Measurements from ENCODE around the gene KLHL6.
"Not testable (repeated sequence)": the region's sequence is repeated elsewhere in the genome, so short reads cannot be mapped to it uniquely, and the experiment has no call there.

Gene KLHL6

DNA sequence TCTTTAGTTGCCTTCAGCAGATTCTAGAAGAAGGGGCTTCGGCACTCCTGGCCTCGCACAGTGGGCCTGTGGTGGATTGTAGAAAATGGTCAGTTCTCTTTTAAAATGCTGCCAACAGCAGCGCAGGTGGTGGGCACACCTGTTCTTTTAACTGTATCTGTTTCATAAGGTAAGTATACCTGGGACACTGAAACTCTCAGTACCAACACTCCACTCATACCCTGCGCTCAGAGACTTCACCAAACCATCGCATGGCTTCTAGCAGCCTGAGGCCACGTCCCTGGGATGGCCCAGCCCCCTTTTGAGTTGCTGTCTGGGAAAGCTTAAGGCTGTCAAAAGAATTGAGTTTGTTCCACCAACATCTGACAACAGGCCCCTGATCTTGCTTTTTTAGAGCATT is 70.4 kb downstream of the KLHL6 start:
- DNase-seq (ENCODE audit: low spot score): no peak

DNA sequence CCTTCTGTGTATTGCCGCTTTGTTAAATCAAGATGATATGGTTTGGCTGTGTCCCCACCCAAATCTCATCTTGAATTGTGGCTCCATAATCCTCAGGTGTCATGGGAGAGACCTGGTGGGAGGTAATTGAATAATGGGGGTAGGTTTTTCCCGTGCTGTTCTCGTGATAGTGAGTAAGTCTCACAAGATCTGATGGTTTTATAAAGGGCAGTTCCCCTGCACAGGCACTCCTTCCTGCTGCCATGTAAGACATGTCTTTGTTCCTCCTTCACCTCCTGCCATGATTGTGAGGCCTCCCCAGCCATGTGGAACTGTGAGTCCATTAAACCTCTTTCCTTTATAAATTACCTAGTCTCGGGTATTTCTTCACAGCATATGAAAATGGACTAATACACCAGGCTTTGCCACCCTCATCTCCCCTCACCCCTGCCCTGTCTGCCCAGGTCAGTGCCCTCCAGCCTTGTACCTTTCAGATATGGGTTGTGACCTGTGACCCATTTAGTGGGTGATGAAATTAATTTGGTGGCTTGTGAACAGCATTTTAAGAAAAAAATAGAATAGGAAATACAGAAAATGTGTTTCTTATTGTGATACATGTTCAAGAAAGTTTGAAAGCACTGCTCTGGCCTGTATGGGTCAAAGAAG is 71.0 kb downstream of the KLHL6 start:
- DNase-seq (ENCODE audit: low spot score): no peak

GRCh38 chr3:183481582-183481981 is 73.9 kb downstream of the KLHL6 start:
- DNase-seq (ENCODE audit: low spot score): no peak

DNA sequence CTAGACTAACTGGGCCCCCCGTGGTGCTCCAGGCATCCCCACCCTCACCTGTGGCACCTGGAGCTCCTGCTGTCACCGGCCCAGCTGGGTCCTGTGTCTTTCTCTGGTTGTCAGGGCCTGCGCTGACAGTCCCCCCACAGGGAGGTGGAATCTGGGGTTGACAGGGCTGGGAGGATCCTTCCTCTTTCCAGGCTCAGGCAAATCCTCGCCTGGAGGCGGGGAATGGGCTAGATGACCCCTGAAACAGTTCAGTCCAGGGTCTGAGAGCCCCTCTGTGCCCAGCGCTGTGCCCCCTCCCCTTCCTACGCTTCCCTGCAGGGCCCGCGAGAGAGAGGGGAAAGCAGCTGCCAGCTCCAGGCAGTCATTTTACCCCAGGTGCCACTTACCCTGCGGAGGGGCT is 77.0 kb downstream of the KLHL6 start:
- DNase-seq (ENCODE audit: low spot score): no peak

DNA sequence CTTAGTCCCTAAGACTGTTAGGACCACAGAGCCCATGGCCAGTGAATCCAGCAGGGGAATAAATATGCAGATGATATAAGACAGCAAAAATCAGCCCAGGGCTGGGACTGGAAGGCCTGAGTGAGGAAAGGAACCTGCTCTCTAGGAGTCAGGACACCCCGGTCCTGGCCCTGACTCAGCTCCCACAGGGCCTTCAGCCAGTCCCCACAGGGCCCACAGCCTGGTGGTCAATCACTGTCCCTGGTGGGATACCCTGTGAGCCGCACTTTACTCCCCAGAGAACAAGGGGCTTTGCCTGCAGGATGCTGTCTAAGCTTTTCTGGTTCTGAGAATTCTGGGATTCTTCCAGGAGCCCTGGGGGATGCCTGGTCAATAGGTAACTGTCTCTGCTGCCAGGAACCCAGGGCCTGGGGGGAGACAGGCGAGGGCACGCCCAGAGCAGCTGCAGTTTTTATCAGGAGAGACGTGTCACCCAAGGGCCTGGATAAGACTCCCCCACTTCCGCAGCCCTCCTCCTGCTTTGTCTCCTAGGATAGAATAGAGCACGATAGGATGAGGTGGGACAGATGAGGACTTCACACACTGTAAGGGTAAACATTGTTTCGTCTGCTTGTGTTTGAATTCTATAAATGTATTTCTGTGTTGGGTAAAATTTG is 77.6 kb downstream of the KLHL6 start:
- no peak for DNase-seq (ENCODE audit: low spot score)

GRCh38 chr3:183475764-183476162 is 79.7 kb downstream of the KLHL6 start:
- not testable (repeated sequence) for DNase-seq (ENCODE audit: low spot score)

GRCh38 chr3:183475016-183475763 is 80.3 kb downstream of the KLHL6 start:
- no peak for DNase-seq (ENCODE audit: low spot score)

DNA sequence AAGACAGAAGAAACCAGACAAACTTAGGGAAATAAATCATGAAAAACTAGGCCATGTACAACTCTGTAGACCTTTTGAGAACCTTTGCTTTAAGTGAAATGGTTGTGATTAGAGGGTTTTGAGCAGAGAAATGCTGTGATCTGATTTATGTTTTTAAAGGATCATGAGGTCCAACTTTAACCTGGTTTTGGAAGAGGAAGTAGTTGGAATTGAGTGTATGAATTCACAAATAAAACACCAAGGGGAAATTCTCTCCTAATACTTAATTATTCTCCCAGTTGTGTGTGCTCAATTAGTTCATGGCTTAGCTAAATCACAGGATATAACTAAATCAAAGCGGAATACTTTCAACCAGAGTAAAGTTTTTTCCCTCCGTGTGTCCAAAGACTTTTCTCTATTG is 81.5 kb downstream of the KLHL6 start:
- no peak for DNase-seq (ENCODE audit: low spot score)

GRCh38 chr3:183472155-183472554 is 83.4 kb downstream of the KLHL6 start:
- no peak for DNase-seq (ENCODE audit: low spot score)

GRCh38 chr3:183468424-183468823 is 87.1 kb downstream of the KLHL6 start:
- DNase-seq (ENCODE audit: low spot score): no peak

- DNase-seq (ENCODE audit: low spot score): no peak
These were observed 88.9 kb downstream of the KLHL6 start for GRCh38 chr3:183466575-183466974.

DNA sequence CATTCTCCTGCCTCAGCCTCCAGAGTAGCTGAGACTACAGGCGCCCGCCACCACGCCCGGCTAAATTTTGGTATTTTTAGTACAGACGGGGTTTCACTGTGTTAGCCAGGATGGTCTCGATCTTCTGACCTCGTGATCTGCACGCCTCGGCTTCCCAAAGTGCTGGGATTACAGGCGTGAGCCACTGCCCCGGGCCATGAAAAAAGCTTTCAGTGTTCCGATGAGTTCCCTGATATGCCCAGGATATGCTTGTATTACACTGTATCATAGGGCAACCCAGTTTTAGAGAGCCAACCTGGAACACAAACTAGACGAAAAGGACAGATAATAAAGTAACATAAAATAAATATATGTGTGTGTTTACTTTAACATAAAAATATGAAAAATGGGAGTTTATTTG is 89.8 kb downstream of the KLHL6 start:
- not testable (repeated sequence) for DNase-seq (ENCODE audit: low spot score)

GRCh38 chr3:183464480-183464879 is 91.0 kb downstream of the KLHL6 start:
- DNase-seq (ENCODE audit: low spot score): no peak

DNA sequence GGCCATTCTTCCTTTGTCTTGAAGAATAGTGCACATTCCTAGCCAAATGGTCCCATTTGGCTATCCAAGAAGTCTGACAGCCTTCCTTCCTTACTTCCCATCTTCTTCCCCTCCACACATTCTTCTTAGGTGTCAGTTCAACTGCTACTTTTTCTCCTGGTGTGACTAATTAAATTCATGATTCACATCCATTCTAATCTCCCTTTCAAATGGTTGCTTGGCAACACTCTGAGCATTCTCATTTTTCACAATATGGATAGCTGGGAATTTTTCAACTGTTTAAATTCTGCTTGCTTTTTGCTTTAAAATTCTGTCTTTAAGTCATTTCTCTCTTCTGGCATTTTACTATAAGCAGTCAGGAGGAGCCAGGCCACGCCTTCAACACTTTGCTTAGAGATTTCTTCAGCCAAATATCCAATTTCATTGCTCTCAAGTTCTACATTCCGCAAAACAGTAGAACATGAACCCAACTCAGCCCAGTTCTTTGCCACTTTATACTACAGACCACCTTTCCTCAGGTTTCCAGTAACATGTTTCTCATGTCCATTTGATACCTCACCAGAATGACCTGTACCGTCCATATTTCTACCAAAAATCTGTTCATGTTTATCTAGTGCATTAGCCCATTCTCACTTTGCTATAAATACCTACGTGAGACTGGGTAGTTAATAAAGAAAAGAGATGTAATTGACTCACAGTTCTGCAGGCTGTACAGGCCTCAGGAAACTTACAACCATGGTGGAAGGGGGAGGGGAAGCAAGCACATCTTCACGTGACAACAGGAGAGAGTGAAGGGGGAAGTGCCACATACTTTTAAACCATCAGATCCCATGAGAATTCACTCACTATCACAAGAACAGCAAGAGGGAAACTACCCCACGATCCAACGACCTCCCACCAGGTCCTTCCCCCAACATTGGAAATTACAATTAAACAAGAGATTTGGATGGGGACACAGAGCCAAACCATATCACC is 95.1 kb downstream of the KLHL6 start:
- DNase-seq (ENCODE audit: low spot score): no peak

DNA sequence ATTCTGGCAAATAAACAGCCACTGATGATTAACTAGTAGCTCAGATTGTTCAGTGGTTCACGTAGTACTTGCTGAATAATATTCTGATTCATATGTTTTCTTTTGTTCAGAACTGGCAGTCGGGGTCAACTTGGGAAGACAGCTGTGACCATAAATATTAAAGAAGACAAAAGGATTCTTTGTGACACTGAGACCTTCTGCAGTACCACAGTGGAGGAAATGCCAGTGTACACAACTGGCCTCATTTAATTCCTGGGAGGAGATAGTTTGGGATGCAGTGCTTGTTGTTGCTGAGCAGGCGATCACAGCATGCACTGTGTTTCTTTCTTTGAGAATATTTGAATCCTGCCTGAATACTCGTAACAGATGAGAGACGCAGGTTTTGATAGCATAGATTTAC is 100.4 kb downstream of the KLHL6 start:
- DNase-seq (ENCODE audit: low spot score): no peak

GRCh38 chr3:183454064-183454463 is 101.4 kb downstream of the KLHL6 start:
- DNase-seq (ENCODE audit: low spot score): no peak

DNA sequence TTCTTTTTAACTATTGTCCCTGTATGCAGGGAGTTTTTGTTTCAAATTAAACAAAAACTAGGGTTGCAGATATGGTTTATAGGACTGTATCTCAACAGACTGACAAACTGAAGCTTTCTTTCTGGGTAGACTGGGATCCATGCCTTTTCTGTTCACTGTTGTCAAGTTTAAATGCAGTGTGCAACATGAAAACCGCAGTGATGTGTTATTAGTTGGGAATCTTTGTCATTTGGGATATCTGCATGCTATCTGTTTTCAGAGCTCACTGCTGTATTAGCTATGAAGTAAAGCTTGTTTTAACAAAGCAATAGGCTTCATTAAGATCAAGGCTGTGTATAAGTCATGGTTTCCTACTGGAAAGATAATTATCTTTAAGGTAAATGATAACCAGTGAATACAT is 105.7 kb downstream of the KLHL6 start:
- DNase-seq (ENCODE audit: low spot score): no peak

- DNase-seq (ENCODE audit: low spot score): no peak
These were observed 106.1 kb downstream of the KLHL6 start for GRCh38 chr3:183449391-183449790.

DNA sequence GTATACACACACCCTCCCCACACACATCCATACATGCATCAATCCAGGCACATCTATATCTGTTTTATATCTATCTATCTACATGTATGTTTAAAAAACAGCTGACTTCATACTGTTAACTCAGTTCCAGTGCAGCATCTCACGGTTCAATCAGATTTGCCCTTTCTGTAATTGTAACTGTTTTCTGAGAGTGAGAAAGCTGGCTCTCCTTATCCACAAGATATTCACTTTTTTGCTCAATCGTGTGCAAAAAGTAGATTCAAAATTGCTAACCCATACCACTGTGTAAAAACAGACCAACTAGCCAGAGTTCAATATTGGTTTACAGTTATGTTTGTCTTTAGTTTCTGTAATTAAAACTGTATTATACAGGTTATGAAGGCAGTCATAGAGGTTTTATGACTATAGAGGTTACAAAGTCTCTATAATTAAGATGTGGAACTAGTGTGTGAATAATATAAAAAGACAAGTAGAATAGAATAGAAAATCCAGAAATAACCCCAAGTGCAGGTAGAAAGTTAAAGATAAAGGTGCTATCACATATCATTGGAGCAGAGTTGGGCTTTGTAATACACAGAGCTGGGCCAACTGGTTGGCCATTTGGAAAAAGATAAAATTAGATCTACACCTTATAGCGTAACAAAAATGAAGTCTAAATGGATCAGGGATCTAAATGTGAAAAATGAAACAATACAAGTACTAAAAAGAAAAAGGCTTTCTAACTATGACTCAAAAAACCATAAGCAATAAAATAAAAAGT is 107.0 kb downstream of the KLHL6 start:
- DNase-seq (ENCODE audit: low spot score): no peak

DNA sequence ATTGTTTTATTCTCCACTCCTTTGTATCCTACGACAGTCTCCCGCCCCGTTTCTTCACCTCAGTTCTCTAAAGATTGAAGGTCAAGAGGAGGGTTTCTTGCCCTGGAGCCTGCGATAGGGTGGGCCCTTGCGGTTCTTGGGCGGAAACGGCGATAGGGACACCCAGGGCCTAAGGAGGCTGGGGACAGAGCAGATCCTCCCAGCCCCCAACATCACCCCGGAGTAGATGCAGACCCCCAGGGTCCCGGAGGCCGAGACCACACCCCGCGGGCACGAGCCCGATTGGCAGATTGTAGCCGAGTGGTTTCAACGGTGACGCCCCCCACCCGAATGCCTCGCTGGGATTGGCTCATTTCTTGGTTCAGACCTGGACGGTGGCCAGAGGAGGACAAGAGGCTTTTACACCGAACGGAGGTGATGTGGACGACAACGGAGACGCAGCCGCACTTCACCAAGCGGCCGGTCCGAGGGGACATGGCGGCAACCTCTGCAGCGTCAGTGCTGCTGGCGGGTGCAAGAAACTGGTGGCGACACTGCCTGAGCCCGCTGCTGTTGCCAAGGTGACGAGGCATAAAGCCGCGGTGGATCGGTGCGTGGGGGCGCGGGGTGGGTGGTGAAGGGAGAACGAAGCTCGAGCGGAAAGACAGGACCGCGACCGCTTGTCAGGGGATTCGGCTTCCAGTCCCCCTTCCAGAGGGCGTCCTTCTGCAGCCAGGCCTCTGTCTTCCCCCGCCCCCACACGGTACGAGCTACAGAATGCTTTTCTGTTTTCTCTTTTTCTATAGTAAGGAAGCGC is 108.1 kb downstream of the KLHL6 start:
- DNase-seq (ENCODE audit: low spot score): peak; percentile 29

- DNase-seq (ENCODE audit: low spot score): no peak
These were observed 108.7 kb downstream of the KLHL6 start for GRCh38 chr3:183446838-183447205.

All from hematopoietic multipotent progenitor cell treated with erythropoietin and hydrocortisone succinate and interleukin-3 and kit ligand, for 17 days (in vitro differentiated cells).